Mesenchymal stem cell (in vitro differentiated cells and primary cell): Measurements from ENCODE around the gene FAM98A.

Experiments used
- DNase-seq: peaks from one replicate; pipeline ENCODE4 v3.0.0-alpha.2; 2013
- H2AFZ ChIP-seq: one replicate; pipeline ENCODE4 v1.6.1; 2013; ENCODE audit warnings: low read depth, mild to moderate bottlenecking, control low read depth, inconsistent platforms, low read length, moderate library complexity
- H2AK5ac ChIP-seq: 2 replicates; pipeline ENCODE4 v1.6.1; 2013; ENCODE audit warnings: low read length, moderate library complexity, mild to moderate bottlenecking, inconsistent platforms; ENCODE audit not compliant: severe bottlenecking
- H2BK120ac ChIP-seq: one replicate; pipeline ENCODE4 v1.6.1; 2013; ENCODE audit warnings: low read depth, mild to moderate bottlenecking, inconsistent platforms, low read length, moderate library complexity
- H2BK12ac ChIP-seq, 2 experiments: one replicate each; pipeline ENCODE4 v1.6.1; 2013; ENCODE audit warnings: inconsistent platforms in 2 of 2, low read length in 2 of 2, mild to moderate bottlenecking in 2 of 2, moderate library complexity in 2 of 2, control low read depth in 1 of 2
- H2BK15ac ChIP-seq: one replicate; pipeline ENCODE4 v1.6.1; 2013; ENCODE audit warnings: mild to moderate bottlenecking, low read depth, inconsistent platforms; ENCODE audit not compliant: poor library complexity, severe bottlenecking
- H2BK5ac ChIP-seq: 2 replicates; pipeline ENCODE4 v1.6.1; 2013; ENCODE audit warnings: low read depth, mild to moderate bottlenecking, low read length, control low read depth, inconsistent platforms; ENCODE audit not compliant: poor library complexity, severe bottlenecking
- H3K14ac ChIP-seq, 2 experiments: one replicate each; pipeline ENCODE4 v1.6.1; 2013; ENCODE audit warnings: inconsistent platforms in 2 of 2, low read length in 2 of 2, control low read depth in 1 of 2, mild to moderate bottlenecking in 1 of 2, moderate library complexity in 1 of 2
- H3K18ac ChIP-seq, 2 experiments: one replicate each; pipeline ENCODE4 v1.6.1; 2013; ENCODE audit warnings: inconsistent platforms in 2 of 2, low read length in 2 of 2, control low read depth in 1 of 2, low read depth in 1 of 2, mild to moderate bottlenecking in 1 of 2
- H3K23ac ChIP-seq, 2 experiments: one replicate each; pipeline ENCODE4 v1.6.1; 2013; ENCODE audit warnings: inconsistent platforms in 2 of 2, low read length in 2 of 2, mild to moderate bottlenecking in 2 of 2, moderate library complexity in 2 of 2, control low read depth in 1 of 2
- H3K27ac ChIP-seq: 2 replicates; pipeline ENCODE4 v1.5.1; 2013; ENCODE audit warnings: mild to moderate bottlenecking, moderate library complexity, low read length, control low read depth, inconsistent platforms; ENCODE audit not compliant: poor library complexity, severe bottlenecking
- H3K27me3 ChIP-seq, 2 experiments: 2 replicates each; pipeline versions ENCODE4 v1.6.1 to v1.7.0; 2013; ENCODE audit warnings: low read length in 2 of 2, mild to moderate bottlenecking in 2 of 2, moderate library complexity in 2 of 2, control low read depth in 1 of 2, inconsistent platforms in 1 of 2; ENCODE audit not compliant: control insufficient read depth in 1 of 2, insufficient read depth in 1 of 2
- H3K36me3 ChIP-seq, 2 experiments: 2 replicates each; pipeline versions ENCODE4 v1.6.1 to v1.7.0; 2013; ENCODE audit warnings: low read length in 2 of 2, control low read depth in 1 of 2, inconsistent platforms in 1 of 2, low read depth in 1 of 2, mild to moderate bottlenecking in 1 of 2; ENCODE audit not compliant: insufficient read depth in 2 of 2, control insufficient read depth in 1 of 2
- H3K4ac ChIP-seq, 2 experiments: one replicate each; pipeline ENCODE4 v1.6.1; 2013; ENCODE audit warnings: inconsistent platforms in 2 of 2, low read length in 2 of 2, mild to moderate bottlenecking in 2 of 2, moderate library complexity in 2 of 2, control low read depth in 1 of 2, low read depth in 1 of 2
- H3K4me1 ChIP-seq: 2 replicates; pipeline ENCODE4 v1.6.1; 2013; ENCODE audit warnings: low read depth, low read length, control low read depth; ENCODE audit not compliant: control insufficient read depth, insufficient read depth
- H3K4me2 ChIP-seq: 2 replicates; pipeline ENCODE4 v1.6.1; 2013; ENCODE audit warnings: low read length, mild to moderate bottlenecking, inconsistent platforms; ENCODE audit not compliant: poor library complexity, severe bottlenecking
- H3K4me3 ChIP-seq, 2 experiments: 2 replicates each; pipeline versions ENCODE4 v1.5.1 to v1.7.0; 2013; ENCODE audit warnings: low read length in 2 of 2, mild to moderate bottlenecking in 2 of 2, control low read depth in 1 of 2, low read depth in 1 of 2; ENCODE audit not compliant: insufficient read depth in 1 of 2
- H3K79me1 ChIP-seq: replicated peaks from 2 replicates; pipeline ENCODE4 v1.6.1; 2013; ENCODE audit warnings: mild to moderate bottlenecking, control low read depth, low read length, inconsistent platforms; ENCODE audit not compliant: poor library complexity, severe bottlenecking
- H3K9ac ChIP-seq: 2 replicates; pipeline ENCODE4 v1.7.0; 2013; ENCODE audit warnings: mild to moderate bottlenecking, low read length, moderate library complexity
- H3K9me3 ChIP-seq: 2 replicates; pipeline ENCODE4 v1.7.0; 2013; ENCODE audit warnings: mild to moderate bottlenecking, low read length; ENCODE audit not compliant: control insufficient read depth
- H4K8ac ChIP-seq: one replicate; pipeline ENCODE4 v1.6.1; 2013; ENCODE audit warnings: inconsistent platforms, mild to moderate bottlenecking, low read length, moderate library complexity
- H4K91ac ChIP-seq: one replicate; pipeline ENCODE4 v1.6.1; 2013; ENCODE audit warnings: mild to moderate bottlenecking, low read length, inconsistent platforms
- WGBS: methylation state at CpG from one replicate; pipeline ENCODE4 v1.1.7; 2013; ENCODE audit warnings: mixed read lengths; 5-methylcytosine and 5-hydroxymethylcytosine counted together

FAM98A gene

DNA sequence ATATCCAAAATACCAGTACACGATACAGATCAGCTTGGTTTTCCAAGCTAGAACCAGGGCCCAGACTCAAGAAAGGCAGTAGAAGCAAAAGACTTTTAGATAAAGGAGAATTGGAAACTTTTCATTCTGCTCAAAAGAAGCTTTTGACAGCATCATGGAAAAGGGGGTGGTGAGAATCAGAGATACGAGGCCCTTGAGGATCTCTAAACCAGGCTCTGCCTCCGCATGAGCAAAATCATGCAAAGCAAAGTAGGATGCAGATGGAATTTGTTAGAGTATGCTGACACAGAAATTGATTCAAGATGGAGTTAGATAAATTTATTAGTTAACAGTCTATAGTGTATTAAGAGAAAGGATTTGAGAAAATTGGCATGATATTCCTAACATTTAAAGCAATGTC is 39.8 kb downstream of the FAM98A start:
- Histone ChIP-seq H2BK120ac (no peak overlapping the region), H3K4me1 (no peaks in the 10 kb centered on the region), H2BK12ac (no peak overlapping the region), H2BK15ac (no peak overlapping the region), H3K79me1 (no peaks in the 10 kb centered on the region), H3K14ac (no peak overlapping the region), H3K27ac (no peak overlapping the region), H3K27me3 (no peaks in the 10 kb centered on the region), H2AFZ (no peak overlapping the region), H3K36me3 (peaks cover 9 to 16% of the 10 kb centered on the region in 2 experiments), H3K23ac (no peak overlapping the region), H3K9me3 (no peaks in the 10 kb centered on the region), H3K18ac (no peak overlapping the region), H3K4ac (no peak overlapping the region), H3K4me3 (no peak overlapping the region), H3K4me2 (no peak overlapping the region), H4K8ac (no peak overlapping the region), H2BK5ac (no peak overlapping the region), H2AK5ac (no peak overlapping the region), H4K91ac (no peak overlapping the region), H3K9ac (no peak overlapping the region)
- WGBS: 98% methylated on average over 3 of the region's 3 CpGs
- DNase-seq: no peak

GRCh38 chr2:33555681-33556080 is 43.4 kb downstream of the FAM98A start:
- Histone ChIP-seq H3K79me1 (no peaks in the 10 kb centered on the region), H3K23ac (no peak overlapping the region), H3K4ac (no peak overlapping the region), H3K4me2 (no peak overlapping the region), H3K4me3 (no peak overlapping the region), H3K9me3 (no peaks in the 10 kb centered on the region), H2AFZ (no peak overlapping the region), H2BK15ac (no peak overlapping the region), H3K27me3 (no peaks in the 10 kb centered on the region), H2BK120ac (no peak overlapping the region), H3K18ac (no peak overlapping the region), H3K9ac (no peak overlapping the region), H3K27ac (no peak overlapping the region), H3K14ac (no peak overlapping the region), H3K36me3 (peaks cover 0 to 17% of the 10 kb centered on the region in 2 experiments), H4K8ac (no peak overlapping the region), H2AK5ac (no peak overlapping the region), H2BK5ac (no peak overlapping the region), H4K91ac (no peak overlapping the region), H3K4me1 (no peaks in the 10 kb centered on the region), H2BK12ac (no peak overlapping the region)
- no peak for DNase-seq
- WGBS: 55% methylated on average over 2 of the region's 3 CpGs

DNA sequence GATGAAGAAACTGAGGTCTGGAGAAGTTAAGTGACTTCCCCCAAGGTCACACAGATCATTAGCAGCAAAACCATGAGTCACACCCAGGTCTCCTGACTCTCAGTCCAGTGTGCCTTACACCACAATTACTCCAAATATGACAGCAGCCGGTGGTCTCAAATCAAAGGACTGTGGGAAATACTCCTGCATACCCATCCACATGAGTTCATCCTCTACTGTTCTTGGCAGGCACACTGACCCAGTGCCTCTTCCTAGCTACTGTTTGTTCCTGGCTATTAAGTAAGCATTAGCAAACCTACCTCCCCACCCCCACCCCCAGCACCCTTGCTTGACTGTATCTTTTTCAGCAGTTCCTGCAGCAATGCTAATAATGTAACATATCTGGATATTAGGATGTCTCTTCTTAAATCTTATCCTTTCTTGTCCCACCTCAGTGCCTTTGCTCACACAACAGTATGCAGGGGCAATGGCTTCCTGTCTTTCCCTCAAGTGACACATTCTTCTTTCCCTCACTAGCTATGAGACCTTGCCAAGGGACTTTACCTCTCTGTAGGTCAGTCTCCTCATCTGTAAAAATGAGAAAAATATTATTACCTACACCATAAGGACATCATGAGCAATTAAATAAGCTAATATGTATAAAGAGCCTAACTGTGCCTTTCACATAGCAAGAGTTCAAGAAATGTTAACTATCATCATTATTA is 46.2 kb downstream of the FAM98A start:
- Histone ChIP-seq H3K4me3 (no peak overlapping the region), H3K23ac (no peak overlapping the region), H3K18ac (no peak overlapping the region), H3K27me3 (no peaks in the 10 kb centered on the region), H3K79me1 (no peaks in the 10 kb centered on the region), H2BK12ac (no peak overlapping the region), H4K8ac (no peak overlapping the region), H2AK5ac (no peak overlapping the region), H2BK120ac (no peak overlapping the region), H2AFZ (no peak overlapping the region), H3K4me2 (no peak overlapping the region), H4K91ac (no peak overlapping the region), H2BK15ac (no peak overlapping the region), H3K14ac (no peak overlapping the region), H3K36me3 (peaks cover 0 to 6% of the 10 kb centered on the region in 2 experiments), H3K4ac (no peak overlapping the region), H3K9me3 (no peaks in the 10 kb centered on the region), H3K9ac (no peak overlapping the region), H3K4me1 (no peaks in the 10 kb centered on the region), H3K27ac (no peak overlapping the region), H2BK5ac (no peak overlapping the region)
- peak; percentile 88 for DNase-seq
- WGBS: 4% methylated on average over 1 of the region's 1 CpG

GRCh38 chr2:33550206-33550605 is 48.9 kb downstream of the FAM98A start:
- no peak overlapping the region for H2AFZ ChIP-seq
- H3K4me1 ChIP-seq: no peaks in the 10 kb centered on the region
- H3K9me3 ChIP-seq: no peaks in the 10 kb centered on the region
- no peak overlapping the region for H3K4me3 ChIP-seq
- no peaks in the 10 kb centered on the region for H3K79me1 ChIP-seq
- no peak overlapping the region for H2BK120ac ChIP-seq
- no peak overlapping the region for H2AK5ac ChIP-seq
- no peak overlapping the region for H3K4ac ChIP-seq
- H2BK12ac ChIP-seq: no peak overlapping the region
- no peak overlapping the region for H3K14ac ChIP-seq
- peaks cover 0 to 6% of the 10 kb centered on the region in 2 experiments for H3K36me3 ChIP-seq
- H4K8ac ChIP-seq: no peak overlapping the region
- no peak for DNase-seq
- H2BK5ac ChIP-seq: no peak overlapping the region
- no peak overlapping the region for H3K4me2 ChIP-seq
- no peak overlapping the region for H3K27ac ChIP-seq
- H3K23ac ChIP-seq: no peak overlapping the region
- no peak overlapping the region for H3K9ac ChIP-seq
- H2BK15ac ChIP-seq: no peak overlapping the region
- H3K18ac ChIP-seq: peak overlapping the region; percentile 54 to 55
- WGBS: 96% methylated on average over 3 of the region's 3 CpGs
- H4K91ac ChIP-seq: no peak overlapping the region
- no peaks in the 10 kb centered on the region for H3K27me3 ChIP-seq
